ENCODE data around the gene TAF1L.

The TAF1L gene

DNA sequence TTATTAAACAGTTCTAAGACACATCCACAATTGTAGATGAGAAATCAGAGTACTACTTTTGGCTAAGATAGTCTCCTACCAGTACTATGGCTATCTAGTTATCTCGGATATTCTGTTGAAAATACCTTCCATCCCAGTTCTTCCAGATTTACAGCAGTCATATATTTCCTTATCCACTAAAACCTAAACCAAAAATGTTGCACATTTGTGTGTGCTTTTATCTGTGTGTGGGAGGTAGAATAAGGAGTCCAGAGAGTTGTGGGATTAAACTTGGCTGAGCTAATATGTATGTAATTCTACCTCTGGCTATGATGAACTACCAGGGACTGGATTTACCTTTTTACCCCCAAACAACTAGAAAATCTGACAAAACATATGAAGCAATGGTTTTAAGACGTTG lies 45.0 kb downstream of the TAF1L start:
- H3K9me3 ChIP-seq (ENCODE audit: control insufficient read depth, low read length), result no peaks in the 10 kb centered on the region
- no peaks in the 10 kb centered on the region for H3K36me3 ChIP-seq (ENCODE audit: control insufficient read depth, insufficient read depth, low read length)
- no peak for DNase-seq
- H3K4me1 ChIP-seq (ENCODE audit: control insufficient read depth, insufficient read depth, low read length, poor library complexity, severe bottlenecking), result no peaks in the 10 kb centered on the region
- H3K27me3 ChIP-seq (replicated peaks; ENCODE audit: control insufficient read depth, insufficient read depth, low read length, poor library complexity, severe bottlenecking), result no peaks in the 10 kb centered on the region
- H3K4me3 ChIP-seq (ENCODE audit: insufficient read depth, low read depth, low read length, poor library complexity, severe bottlenecking), result no peak overlapping the region
- no peak overlapping the region for H3K27ac ChIP-seq (ENCODE audit: insufficient read depth, low read length, poor library complexity, severe bottlenecking)

DNA sequence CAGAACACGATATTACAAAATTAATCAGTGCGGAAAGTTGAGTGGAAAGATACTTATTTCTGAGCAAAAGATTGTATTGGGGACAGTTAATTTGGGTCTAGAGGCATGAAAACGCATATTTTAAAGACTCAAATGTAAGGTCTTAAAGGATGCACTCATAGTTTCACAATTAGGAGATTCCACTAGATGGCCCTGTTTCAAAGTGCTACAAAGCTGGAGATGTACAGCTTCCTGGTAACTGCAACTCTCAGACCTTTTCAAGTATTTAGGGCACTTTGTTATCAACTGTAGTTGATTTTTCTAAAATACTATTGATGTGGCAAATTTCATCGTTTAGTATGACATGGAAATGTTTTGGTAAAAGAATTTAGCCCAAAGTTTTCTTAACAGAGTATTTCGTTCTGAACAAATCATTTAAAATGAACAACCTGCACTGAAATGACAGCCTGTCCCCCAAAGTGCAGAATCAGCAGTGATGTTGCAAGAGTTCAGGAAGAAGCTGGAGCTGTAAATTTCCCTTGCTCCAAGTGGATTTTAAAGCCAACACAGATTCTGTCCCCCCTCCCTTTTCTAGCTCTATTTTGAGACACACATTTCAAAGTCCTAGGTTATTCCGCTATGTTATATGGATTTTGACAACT lies 46.3 kb downstream of the TAF1L start:
- Histone ChIP-seq H3K4me1 (ENCODE audit: control insufficient read depth, insufficient read depth, low read length, poor library complexity, severe bottlenecking) (no peaks in the 10 kb centered on the region), H3K27me3 (replicated peaks; ENCODE audit: control insufficient read depth, insufficient read depth, low read length, poor library complexity, severe bottlenecking) (no peaks in the 10 kb centered on the region), H3K36me3 (ENCODE audit: control insufficient read depth, insufficient read depth, low read length) (no peaks in the 10 kb centered on the region), H3K27ac (ENCODE audit: insufficient read depth, low read length, poor library complexity, severe bottlenecking) (no peak overlapping the region), H3K4me3 (ENCODE audit: insufficient read depth, low read depth, low read length, poor library complexity, severe bottlenecking) (no peak overlapping the region), H3K9me3 (ENCODE audit: control insufficient read depth, low read length) (no peaks in the 10 kb centered on the region)
- DNase-seq, result no peak

DNA sequence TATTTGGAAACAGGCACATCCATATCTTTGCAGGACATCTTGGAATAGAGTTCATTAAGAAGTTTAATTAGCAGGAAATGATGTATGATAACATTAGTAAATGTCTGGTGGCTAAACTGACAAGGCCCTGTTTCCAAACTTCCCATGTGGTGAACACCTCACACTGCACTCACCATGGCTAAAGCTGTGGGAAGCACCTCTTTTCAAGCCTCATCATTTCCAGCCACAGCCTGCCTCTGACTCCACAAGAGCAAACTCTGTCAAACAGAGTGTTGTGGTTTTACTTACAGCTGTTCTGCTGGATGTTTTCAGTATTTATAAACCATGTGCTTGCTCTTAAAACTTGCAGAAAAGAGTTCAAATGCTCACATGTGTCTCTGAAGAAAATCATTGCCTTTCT lies 47.6 kb downstream of the TAF1L start:
- H3K27ac ChIP-seq (ENCODE audit: insufficient read depth, low read length, poor library complexity, severe bottlenecking), result no peak overlapping the region
- H3K4me1 ChIP-seq (ENCODE audit: control insufficient read depth, insufficient read depth, low read length, poor library complexity, severe bottlenecking), result no peaks in the 10 kb centered on the region
- H3K9me3 ChIP-seq (ENCODE audit: control insufficient read depth, low read length), result no peaks in the 10 kb centered on the region
- no peak for DNase-seq
- H3K36me3 ChIP-seq (ENCODE audit: control insufficient read depth, insufficient read depth, low read length), result no peaks in the 10 kb centered on the region
- no peaks in the 10 kb centered on the region for H3K27me3 ChIP-seq (replicated peaks; ENCODE audit: control insufficient read depth, insufficient read depth, low read length, poor library complexity, severe bottlenecking)
- no peak overlapping the region for H3K4me3 ChIP-seq (ENCODE audit: insufficient read depth, low read depth, low read length, poor library complexity, severe bottlenecking)

DNA sequence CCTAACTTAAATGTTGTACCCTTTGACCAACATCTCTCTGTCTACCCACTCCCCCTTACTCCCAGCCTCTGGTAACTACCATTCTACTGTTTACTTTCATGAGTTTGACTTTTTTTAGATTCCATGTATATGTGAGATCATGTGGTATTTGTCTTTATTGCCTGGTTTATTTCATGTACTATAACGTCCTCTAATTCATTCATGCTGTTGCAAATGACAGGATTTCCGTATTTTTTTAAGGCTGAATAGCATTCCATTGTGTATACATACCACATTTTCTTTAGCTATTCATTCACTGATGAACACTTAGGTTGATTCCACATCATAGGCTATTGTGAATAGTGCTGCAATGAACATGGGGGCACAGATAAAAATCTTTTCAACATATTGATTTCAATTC lies 50.7 kb downstream of the TAF1L start:
- H3K4me1 ChIP-seq (ENCODE audit: control insufficient read depth, insufficient read depth, low read length, poor library complexity, severe bottlenecking), result no peaks in the 10 kb centered on the region
- H3K27ac ChIP-seq (ENCODE audit: insufficient read depth, low read length, poor library complexity, severe bottlenecking), result no peak overlapping the region
- H3K4me3 ChIP-seq (ENCODE audit: insufficient read depth, low read depth, low read length, poor library complexity, severe bottlenecking), result no peak overlapping the region
- H3K27me3 ChIP-seq (replicated peaks; ENCODE audit: control insufficient read depth, insufficient read depth, low read length, poor library complexity, severe bottlenecking), result no peaks in the 10 kb centered on the region
- no peaks in the 10 kb centered on the region for H3K36me3 ChIP-seq (ENCODE audit: control insufficient read depth, insufficient read depth, low read length)
- no peaks in the 10 kb centered on the region for H3K9me3 ChIP-seq (ENCODE audit: control insufficient read depth, low read length)
- no peak for DNase-seq

DNA sequence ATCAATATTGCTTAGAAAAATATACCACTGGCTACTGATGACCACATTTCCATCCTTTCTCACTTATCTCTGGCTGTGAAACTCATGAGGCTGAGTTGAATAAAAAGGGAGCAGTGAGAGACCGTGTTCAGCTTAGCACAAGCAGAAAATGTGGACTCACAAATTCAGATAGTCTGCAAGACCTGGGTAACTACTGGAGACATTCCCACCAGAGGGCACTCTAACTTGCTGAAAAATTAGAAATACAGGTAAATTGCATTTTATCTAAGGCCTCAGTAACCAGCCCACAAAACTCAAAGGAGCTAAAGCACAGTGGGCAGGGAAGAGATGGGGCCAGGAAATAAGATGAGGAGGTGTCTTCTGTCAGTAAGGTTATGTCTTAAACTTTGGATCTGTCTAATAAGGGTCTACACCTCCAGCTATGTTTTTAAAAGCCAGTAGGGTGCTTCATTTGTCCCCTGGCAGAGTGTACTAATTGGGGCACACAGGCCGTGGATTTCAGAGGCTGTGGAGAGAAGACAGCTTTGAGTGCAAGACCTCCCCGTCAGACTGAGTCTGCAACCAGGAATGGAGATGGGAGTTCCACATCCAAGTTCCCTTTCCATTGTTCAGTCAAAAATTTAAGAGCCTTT lies 53.8 kb downstream of the TAF1L start:
- no peak for DNase-seq
- no peaks in the 10 kb centered on the region for H3K36me3 ChIP-seq (ENCODE audit: control insufficient read depth, insufficient read depth, low read length)
- no peaks in the 10 kb centered on the region for H3K9me3 ChIP-seq (ENCODE audit: control insufficient read depth, low read length)
- no peak overlapping the region for H3K4me3 ChIP-seq (ENCODE audit: insufficient read depth, low read depth, low read length, poor library complexity, severe bottlenecking)
- H3K27ac ChIP-seq (ENCODE audit: insufficient read depth, low read length, poor library complexity, severe bottlenecking), result no peak overlapping the region
- no peaks in the 10 kb centered on the region for H3K4me1 ChIP-seq (ENCODE audit: control insufficient read depth, insufficient read depth, low read length, poor library complexity, severe bottlenecking)
- H3K27me3 ChIP-seq (replicated peaks; ENCODE audit: control insufficient read depth, insufficient read depth, low read length, poor library complexity, severe bottlenecking), result no peaks in the 10 kb centered on the region

DNA sequence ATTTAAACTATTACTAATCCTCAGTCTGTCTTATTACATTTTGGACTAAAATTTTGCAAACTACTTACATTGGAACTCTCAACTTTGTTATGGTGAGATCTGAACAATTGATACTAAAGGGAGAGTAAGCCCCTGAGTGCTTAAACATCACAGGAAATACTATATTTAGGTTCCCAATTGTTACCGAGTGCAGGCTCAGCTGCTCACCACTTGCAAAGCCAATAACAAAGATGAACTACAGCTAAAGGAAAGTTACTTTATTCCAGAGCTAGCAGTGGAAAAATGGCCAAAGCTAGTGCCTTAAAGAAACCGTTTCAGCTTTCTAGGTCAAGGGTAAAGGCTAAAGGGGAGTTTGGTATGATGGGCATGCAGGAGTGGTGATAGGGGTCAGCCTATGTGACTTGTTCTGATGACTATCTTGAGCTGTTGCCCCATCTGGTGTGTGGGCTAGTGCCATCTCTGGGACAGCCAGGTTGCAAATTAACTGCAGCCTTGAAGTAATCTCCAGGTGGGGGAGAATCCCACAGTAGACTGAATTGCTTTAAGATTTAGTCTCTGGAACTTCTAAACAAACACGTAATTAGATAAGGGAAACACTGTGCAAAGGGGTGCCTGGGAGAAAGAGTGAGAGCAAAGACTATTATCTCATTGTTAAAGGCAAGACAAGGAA lies 54.7 kb downstream of the TAF1L start:
- Histone ChIP-seq H3K27ac (ENCODE audit: insufficient read depth, low read length, poor library complexity, severe bottlenecking) (no peak overlapping the region), H3K27me3 (replicated peaks; ENCODE audit: control insufficient read depth, insufficient read depth, low read length, poor library complexity, severe bottlenecking) (no peaks in the 10 kb centered on the region), H3K9me3 (ENCODE audit: control insufficient read depth, low read length) (no peaks in the 10 kb centered on the region), H3K4me3 (ENCODE audit: insufficient read depth, low read depth, low read length, poor library complexity, severe bottlenecking) (no peak overlapping the region), H3K36me3 (ENCODE audit: control insufficient read depth, insufficient read depth, low read length) (no peaks in the 10 kb centered on the region), H3K4me1 (ENCODE audit: control insufficient read depth, insufficient read depth, low read length, poor library complexity, severe bottlenecking) (no peaks in the 10 kb centered on the region)
- no peak for DNase-seq

DNA sequence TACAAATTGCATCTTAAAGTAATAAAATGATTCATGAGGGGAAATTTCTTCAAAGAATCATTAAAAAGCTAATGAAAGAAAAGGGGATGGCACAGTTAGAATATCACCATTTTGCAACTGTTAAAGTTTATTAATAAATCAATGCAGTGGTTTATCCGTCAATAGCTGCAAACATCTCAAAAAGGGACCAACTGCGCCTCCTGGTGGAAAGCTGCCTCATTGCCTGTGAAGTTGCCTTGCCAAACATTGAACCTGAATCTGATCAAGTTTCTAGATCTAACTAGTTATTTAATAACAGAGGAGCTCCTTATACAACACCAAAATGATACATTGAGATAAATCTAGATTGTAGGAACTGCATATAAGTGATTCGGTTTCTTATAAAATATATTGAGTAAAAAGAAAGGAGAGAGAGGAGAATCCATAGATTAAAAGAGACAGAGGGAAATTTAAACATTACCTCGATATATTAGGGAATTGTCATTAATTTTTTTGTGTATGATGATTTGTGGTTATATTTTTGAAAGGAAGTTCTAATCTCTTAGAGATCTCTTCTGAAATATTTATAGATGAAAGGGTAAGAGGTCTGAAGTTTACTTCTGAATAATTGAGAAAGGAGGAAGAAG lies 55.6 kb downstream of the TAF1L start:
- DNase-seq, result peak; percentile 57 to 70 (median 60)
- H3K27ac ChIP-seq (ENCODE audit: insufficient read depth, low read length, poor library complexity, severe bottlenecking), result no peak overlapping the region
- no peaks in the 10 kb centered on the region for H3K9me3 ChIP-seq (ENCODE audit: control insufficient read depth, low read length)
- H3K4me3 ChIP-seq (ENCODE audit: insufficient read depth, low read depth, low read length, poor library complexity, severe bottlenecking), result no peak overlapping the region
- H3K4me1 ChIP-seq (ENCODE audit: control insufficient read depth, insufficient read depth, low read length, poor library complexity, severe bottlenecking), result no peaks in the 10 kb centered on the region
- no peaks in the 10 kb centered on the region for H3K36me3 ChIP-seq (ENCODE audit: control insufficient read depth, insufficient read depth, low read length)
- no peaks in the 10 kb centered on the region for H3K27me3 ChIP-seq (replicated peaks; ENCODE audit: control insufficient read depth, insufficient read depth, low read length, poor library complexity, severe bottlenecking)
